HepG2 (cell line): Measurements from ENCODE around the gene TMPRSS11E. TPM values are rescaled to one million over a fixed set of nuclear protein-coding genes. Genes with fewer than 3 reads are reported as not detected.

Source experiments
- ATAC-seq: fragments of 200-7000 bp; cut with Tn5 transposase; 3 replicates; pipeline ENCODE4 v1.9.1; 2020; ENCODE audit warnings: mild to moderate bottlenecking, moderate library complexity
- BruUV-seq: library from RNA; stranded (reverse); fragments of 400-500 nt; replicated peaks from 2 replicates; lab custom pipeline; 2021; lab: Mats Ljungman, UMichigan
- CTCF ChIA-PET: fragments of 300-600 bp; formaldehyde crosslinking; extraction: SDS; loops from one replicate; lab custom pipeline; 2021; ENCODE audit warnings: low total read pairs, inconsistent platforms, low intra/inter-chr PET ratio; lab: Yijun Ruan, JAX
- POLR2A ChIA-PET: fragments of 350-600 bp; sonication (Branson Sonifier 250); formaldehyde crosslinking; loops from one replicate; lab custom pipeline; 2020; ENCODE audit warnings: antibody characterized with exemption, inconsistent platforms; lab: Yijun Ruan, JAX
- DNase-seq: peaks from one replicate; pipeline ENCODE4 v3.0.0-alpha.2; 2015; ENCODE audit warnings: low spot score
- FAIRE-seq: peaks from 3 replicates; lab custom pipeline; 2011; peaks lifted over from hg19 to GRCh38; lab: Jason Lieb, UNC
- H2AFZ ChIP-seq: one replicate; pipeline ENCODE4 v1.6.1; 2011; ENCODE audit warnings: low read length, inconsistent platforms
- H3K27ac ChIP-seq: fragments of 300-600 bp; 3 replicates; pipeline ENCODE4 v1.8.0; 2011; ENCODE audit warnings: mixed run types, mild to moderate bottlenecking, mixed read lengths, low read length, inconsistent platforms; ENCODE audit not compliant: insufficient read depth; ENCODE audit errors: extremely low read length
- H3K27me3 ChIP-seq, 2 experiments: fragments of 200-600 bp in 1 of 2; 2 replicates in 1 of 2; 3 replicates in 1 of 2; pipeline versions ENCODE4 v1.6.0 to v1.8.0; 2011; ENCODE audit warnings: low read length in 2 of 2, mild to moderate bottlenecking in 2 of 2, moderate library complexity in 2 of 2, inconsistent platforms in 1 of 2; ENCODE audit not compliant: insufficient read depth in 2 of 2, control insufficient read depth in 1 of 2
- H3K36me3 ChIP-seq, 2 experiments: fragments of 200-600 bp in 1 of 2; replicated peaks in 1 of 2; 2 replicates in 1 of 2; 3 replicates in 1 of 2; pipeline versions ENCODE4 v1.5.1 to v1.8.0; 2011; ENCODE audit warnings: low read length in 2 of 2, inconsistent platforms in 1 of 2; ENCODE audit not compliant: insufficient read depth in 2 of 2, control insufficient read depth in 1 of 2
- H3K4me1 ChIP-seq: 2 replicates; pipeline ENCODE4 v1.5.1; 2012; ENCODE audit warnings: low read length, inconsistent platforms; ENCODE audit not compliant: insufficient read depth
- H3K4me2 ChIP-seq: 2 replicates; pipeline ENCODE4 v1.6.0; 2011; ENCODE audit warnings: low read depth, low read length, inconsistent platforms
- H3K4me3 ChIP-seq, 3 experiments: fragments of 200-600 bp in 1 of 3; sonication (generic), shearing (Covaris generic) in 1 of 3; replicated peaks in 1 of 3; 2 replicates each; pipeline ENCODE4 v1.5.1; 2011 to 2016; ENCODE audit warnings: low read length in 3 of 3, inconsistent platforms in 2 of 3, low read depth in 2 of 3, mild to moderate bottlenecking in 2 of 3, control low read depth in 1 of 3, mixed read lengths in 1 of 3; ENCODE audit not compliant: insufficient read depth in 1 of 3
- H3K79me2 ChIP-seq: one replicate; pipeline ENCODE4 v1.6.1; 2011; ENCODE audit warnings: low read length, inconsistent platforms; ENCODE audit not compliant: insufficient read depth
- H3K9ac ChIP-seq: 2 replicates; pipeline ENCODE4 v1.6.0; 2011; ENCODE audit warnings: mild to moderate bottlenecking, low read depth, low read length, inconsistent platforms; ENCODE audit not compliant: insufficient read depth
- H3K9me3 ChIP-seq: 2 replicates; pipeline ENCODE4 v1.5.1; 2012; ENCODE audit warnings: mild to moderate bottlenecking, low read length
- H4K20me1 ChIP-seq: 2 replicates; pipeline ENCODE4 v1.6.0; 2011; ENCODE audit warnings: inconsistent platforms, mild to moderate bottlenecking, low read length, moderate library complexity; ENCODE audit not compliant: insufficient read depth
- ADNP ChIP-seq: sonication (generic); formaldehyde crosslinking; IDR thresholded peaks from 2 replicates; pipeline ENCODE4 v1.4.0; 2020; ENCODE audit warnings: missing genetic modification reagents
- AHDC1 ChIP-seq: sonication (generic); formaldehyde crosslinking; IDR thresholded peaks from 2 replicates; pipeline ENCODE4 v1.5.1; 2020; ENCODE audit warnings: mild to moderate bottlenecking, missing genetic modification reagents, borderline replicate concordance
- DMAP1 ChIP-seq: IDR thresholded peaks from 2 replicates; pipeline ENCODE4 v1.6.1; 2016
- DPF2 ChIP-seq: sonication (generic); formaldehyde crosslinking; IDR thresholded peaks from 2 replicates; pipeline ENCODE4 v1.4.0; 2020; ENCODE audit warnings: mild to moderate bottlenecking, low read depth, missing genetic modification reagents, borderline replicate concordance
- NRL ChIP-seq: sonication (generic); formaldehyde crosslinking; IDR thresholded peaks from 2 replicates; pipeline ENCODE4 v1.5.0; 2020; ENCODE audit warnings: missing genetic modification reagents, mild to moderate bottlenecking, moderate library complexity, borderline replicate concordance
- PLRG1 ChIP-seq: fragments of 450-650 bp; conservative IDR thresholded peaks from 2 replicates; pipeline ENCODE4 v1.6.1; 2016
- PREB ChIP-seq: sonication (generic); formaldehyde crosslinking; IDR thresholded peaks from 2 replicates; pipeline ENCODE4 v1.4.0; 2020; ENCODE audit warnings: missing genetic modification reagents
- SNAPC2 ChIP-seq: sonication (generic); formaldehyde crosslinking; IDR thresholded peaks from 2 replicates; pipeline ENCODE4 v1.8.1; 2022; ENCODE audit warnings: mild to moderate bottlenecking, missing genetic modification reagents
- ZBTB46 ChIP-seq: sonication (generic); formaldehyde crosslinking; IDR thresholded peaks from 2 replicates; pipeline ENCODE4 v1.4.0; 2020; ENCODE audit warnings: mild to moderate bottlenecking, missing genetic modification reagents, borderline replicate concordance
- ZNF597 ChIP-seq: sonication (generic); formaldehyde crosslinking; IDR thresholded peaks from 2 replicates; pipeline ENCODE4 v1.5.0; 2020; ENCODE audit warnings: missing genetic modification reagents
- ZNF7 ChIP-seq: IDR thresholded peaks from 2 replicates; pipeline ENCODE4 v1.6.1; 2016; ENCODE audit warnings: missing biosample characterization, missing genetic modification reagents
- WGBS: methylation state at CpG from one replicate; pipeline ENCODE4 v1.1.6; 2017; ENCODE audit warnings: low lambda C conversion rate; 5-methylcytosine and 5-hydroxymethylcytosine counted together
- in situ Hi-C: cut with HindIII; loops from 2 replicates; pipeline ENCODE4 v1.10.0; 2017; ENCODE audit warnings: low pct_unique_long_range_greater_than_20kb; ENCODE audit not compliant: extremely low pct_ligation_motif_present
- intact Hi-C: fragments of 100-400 bp; cut with micrococcal nuclease; formaldehyde crosslinking; loops from one replicate; pipeline ENCODE4 v1.10.0; 2022; ENCODE audit not compliant: unreplicated experiment
- polyA plus RNA-seq, 8 experiments: library from polyadenylated mRNA; depleted of rRNA in 3 of 8; stranded (reverse) in 7 of 8; unstranded in 1 of 8; fragments of >200 nt; fragmentation: Illumina TruSeq in 4 of 8; extraction: Trizol in 4 of 8; gene quantifications; 2 replicates each; pipeline versions ENCODE4 v1.2.1 to v1.2.3, GENCODE V29; 2011 to 2016; ENCODE audit warnings: low read depth in 4 of 8, missing spikeins in 1 of 8, mixed read lengths in 1 of 8; ENCODE audit not compliant: insufficient read depth in 1 of 8
- total RNA-seq, 5 experiments: library from RNA; depleted of rRNA; stranded (reverse); fragments of >200 nt; fragmentation: Illumina TruSeq; extraction: Trizol; gene quantifications; 2 replicates each; pipeline ENCODE4 v1.2.3, GENCODE V29; 2016; ENCODE audit warnings: low read depth in 1 of 5

Gene TMPRSS11E
- total and polyA plus RNA-seq, 2 of the 13 experiments (the other 11 are each of a cell fraction or from before 2014, with no cell fraction given) = not detected

- H3K4me3 ChIP-seq = no peak overlapping the region
- H2AFZ ChIP-seq = no peak overlapping the region
- CTCF ChIA-PET = no interaction called here
- 0 out of 5 replicates have a peak, but pooled peaks cover 0 to 7% of the 10 kb centered on the region in 2 experiments for H3K27me3 ChIP-seq
- intact Hi-C loops = no loop called here
- H3K9ac ChIP-seq = no peak overlapping the region
- POLR2A ChIA-PET = no interaction called here
- H3K36me3 ChIP-seq = no peaks in the 10 kb centered on the region
- TF ChIP-seq ZBTB46 (CRISPR knock-in tag) (no peak), ZNF597 (CRISPR knock-in tag) (no peak), DMAP1 (CRISPR knock-in tag) (no peak), ADNP (CRISPR knock-in tag) (no peak), NRL (no peak), AHDC1 (CRISPR knock-in tag) (no peak), DPF2 (CRISPR knock-in tag) (no peak), SNAPC2 (CRISPR knock-in tag) (no peak), ZNF7 (no peak), PREB (CRISPR knock-in tag) (no peak), PLRG1 (no peak)
- TF ChIP-seq, all 625 proteins: peak for 0
- Histone ChIP-seq H3K79me2 (no peaks in the 10 kb centered on the region), H3K27ac (no peak overlapping the region), H3K4me2 (no peak overlapping the region), H4K20me1 (no peaks in the 10 kb centered on the region), H3K4me1 (no peaks in the 10 kb centered on the region), H3K9me3 (no peaks in the 10 kb centered on the region)
- FAIRE-seq = no peak
- ATAC-seq = no peak
- BruUV-seq = no TSS peak
- no peak for DNase-seq
- 46% methylated on average over 5 of the region's 5 CpGs for WGBS
- in situ Hi-C loops = no loop called here
These were observed 13.7 kb upstream of the TMPRSS11E start for GRCh38 chr4:68433582-68433981.
